ENCODE data around the gene NUP188.
"Not testable (repeated sequence)": the region's sequence is repeated elsewhere in the genome, so short reads cannot be mapped to it uniquely, and the experiment has no call there.

Gene NUP188

GRCh38 chr9:128943832-128944620 lies 3.5 kb upstream of the NUP188 start:
- Histone ChIP-seq H3K9me3 (no peaks in the 10 kb centered on the region), H3K27me3 (no peaks in the 10 kb centered on the region), H3K4me3 (no peak overlapping the region), H3K4me1 (peaks cover 0 to 26% (median 13%) of the 10 kb centered on the region in 4 donors), H3K27ac (no peak overlapping the region), H3K36me3 (peaks cover 0 to 62% (median 5%) of the 10 kb centered on the region in 3 donors)
- TF ChIP-seq CTCF (IDR thresholded peaks at IDR 0.05) = no peak
- peak in 1 of 2 donors; percentile 17 for DNase-seq
- intact Hi-C loops (cut with DNase I; ENCODE audit: low total_unique reads) = no loop called here

GRCh38 chr9:128944966-128945365 lies 2.5 kb upstream of the NUP188 start:
- peaks cover 0 to 60% (median 5%) of the 10 kb centered on the region in 3 donors for H3K36me3 ChIP-seq
- H3K27me3 ChIP-seq; H3K4me3 ChIP-seq; H3K9me3 ChIP-seq; intact Hi-C loops (cut with DNase I; ENCODE audit: low total_unique reads); DNase-seq; H3K27ac ChIP-seq: not testable (repeated sequence)
- H3K4me1 ChIP-seq = peaks cover 0 to 27% (median 13%) of the 10 kb centered on the region in 4 donors

- Histone ChIP-seq H3K36me3 (peaks cover 0 to 60% (median 12%) of the 10 kb centered on the region in 3 donors), H3K4me3 (peak overlapping the region in 1 of 2 donors; percentile 92), H3K9me3 (no peaks in the 10 kb centered on the region), H3K27me3 (no peaks in the 10 kb centered on the region), H3K27ac (no peak overlapping the region), H3K4me1 (peaks cover 0 to 27% (median 13%) of the 10 kb centered on the region in 4 donors)
- no peak for DNase-seq
- intact Hi-C loops (cut with DNase I; ENCODE audit: low total_unique reads) = no loop called here
- TF ChIP-seq CTCF (IDR thresholded peaks at IDR 0.05) = no peak
Observed at GRCh38 chr9:128945798-128946501, 1.5 kb upstream of the NUP188 start.

- H3K4me1 ChIP-seq = peaks cover 0 to 27% (median 13%) of the 10 kb centered on the region in 4 donors
- no peaks in the 10 kb centered on the region for H3K27me3 ChIP-seq
- H3K9me3 ChIP-seq = no peaks in the 10 kb centered on the region
- H3K27ac ChIP-seq = peak overlapping the region; percentile 87 to 96
- H3K4me3 ChIP-seq = peak overlapping the region; percentile 92 to 96
- DNase-seq = no peak
- H3K36me3 ChIP-seq = peaks cover 0 to 56% (median 13%) of the 10 kb centered on the region in 3 donors
- no peak for TF ChIP-seq CTCF (IDR thresholded peaks at IDR 0.05)
- intact Hi-C loops (cut with DNase I; ENCODE audit: low total_unique reads) = no loop called here
Observed at GRCh38 chr9:128946571-128947276, 775 bp upstream of the NUP188 start.

- Histone ChIP-seq H3K27me3 (no peaks in the 10 kb centered on the region), H3K36me3 (peaks cover 0 to 56% (median 12%) of the 10 kb centered on the region in 3 donors), H3K4me1 (peaks cover 0 to 27% (median 13%) of the 10 kb centered on the region in 4 donors), H3K4me3 (peak overlapping the region; percentile 92 to 96), H3K9me3 (no peaks in the 10 kb centered on the region), H3K27ac (peak overlapping the region; percentile 87 to 96)
- intact Hi-C loops (cut with DNase I; ENCODE audit: low total_unique reads) = no loop called here
- DNase-seq = no peak
- no peak for TF ChIP-seq CTCF (IDR thresholded peaks at IDR 0.05)
Observed at GRCh38 chr9:128947277-128947526, 297 bp upstream of the NUP188 start.

- DNase-seq; H3K27me3 ChIP-seq; H3K9me3 ChIP-seq; H3K27ac ChIP-seq; intact Hi-C loops (cut with DNase I; ENCODE audit: low total_unique reads); H3K4me1 ChIP-seq; H3K4me3 ChIP-seq: not testable (repeated sequence)
- peaks cover 39 to 80% (median 44%) of the 10 kb centered on the region in 3 donors for H3K36me3 ChIP-seq
Observed at GRCh38 chr9:128961403-128961802, 13.9 kb downstream of the NUP188 start.
